ENCODE data around the gene PARD6A.

- TF ChIP-seq, protein P1, sequence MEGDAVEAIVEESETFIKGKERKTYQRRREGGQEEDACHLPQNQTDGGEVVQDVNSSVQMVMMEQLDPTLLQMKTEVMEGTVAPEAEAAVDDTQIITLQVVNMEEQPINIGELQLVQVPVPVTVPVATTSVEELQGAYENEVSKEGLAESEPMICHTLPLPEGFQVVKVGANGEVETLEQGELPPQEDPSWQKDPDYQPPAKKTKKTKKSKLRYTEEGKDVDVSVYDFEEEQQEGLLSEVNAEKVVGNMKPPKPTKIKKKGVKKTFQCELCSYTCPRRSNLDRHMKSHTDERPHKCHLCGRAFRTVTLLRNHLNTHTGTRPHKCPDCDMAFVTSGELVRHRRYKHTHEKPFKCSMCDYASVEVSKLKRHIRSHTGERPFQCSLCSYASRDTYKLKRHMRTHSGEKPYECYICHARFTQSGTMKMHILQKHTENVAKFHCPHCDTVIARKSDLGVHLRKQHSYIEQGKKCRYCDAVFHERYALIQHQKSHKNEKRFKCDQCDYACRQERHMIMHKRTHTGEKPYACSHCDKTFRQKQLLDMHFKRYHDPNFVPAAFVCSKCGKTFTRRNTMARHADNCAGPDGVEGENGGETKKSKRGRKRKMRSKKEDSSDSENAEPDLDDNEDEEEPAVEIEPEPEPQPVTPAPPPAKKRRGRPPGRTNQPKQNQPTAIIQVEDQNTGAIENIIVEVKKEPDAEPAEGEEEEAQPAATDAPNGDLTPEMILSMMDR (IDR thresholded peaks at IDR 0.05; ENCODE audit: low read depth, low read length), result no peak
- TF ChIP-seq POLR2A (IDR thresholded peaks at IDR 0.05; ENCODE audit: extremely low read depth, insufficient read length), result no peak
Measured at GRCh38 chr16:67651847-67652246, 8.9 kb upstream of the PARD6A start.

All from NB4 (cell line).